Stimulated activated CD4-positive, alpha-beta T cell treated with anti-CD3 and anti-CD28 coated beads, Interleukin-1b, Interleukin-23, amount 100 ng/mL, for 48 hours (primary cell): ENCODE results near the gene FGF22.

ENCODE experiments used
- DNase-seq: peaks from one replicate; pipeline ENCODE4 v3.0.0-alpha.2; 2020

The FGF22 gene

GRCh38 chr19:644789-645188 is 5.1 kb downstream of the FGF22 start:
- no peak for DNase-seq

- DNase-seq, result no peak
Observed at GRCh38 chr19:645912-646778, 6.5 kb downstream of the FGF22 start.

- DNase-seq, result no peak
Observed at GRCh38 chr19:646779-647565, 7.3 kb downstream of the FGF22 start.

GRCh38 chr19:647566-648284 is 8.0 kb downstream of the FGF22 start:
- DNase-seq, result no peak

DNA sequence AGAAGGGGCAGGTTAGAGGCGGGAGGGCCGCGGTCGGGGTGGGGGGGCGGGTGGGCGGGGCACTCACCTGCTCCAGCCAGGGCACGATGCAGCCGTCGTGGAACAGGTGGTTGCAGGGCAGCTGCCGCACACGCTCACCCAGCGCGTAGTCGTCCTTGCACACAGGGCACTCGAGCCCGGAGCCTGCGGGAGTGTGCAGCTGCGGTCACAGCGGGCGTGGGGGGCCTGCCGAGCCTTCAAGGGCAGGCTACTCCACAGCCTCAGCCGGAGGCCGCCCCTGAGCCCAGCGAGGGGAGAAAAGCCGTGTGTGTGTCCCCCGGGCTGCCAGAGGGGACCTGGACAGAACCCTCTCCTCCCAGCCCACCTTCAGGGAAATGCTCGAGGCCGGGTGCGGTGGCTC is 8.6 kb downstream of the FGF22 start:
- no peak for DNase-seq

GRCh38 chr19:648904-649801 is 9.5 kb downstream of the FGF22 start:
- no peak for DNase-seq

DNA sequence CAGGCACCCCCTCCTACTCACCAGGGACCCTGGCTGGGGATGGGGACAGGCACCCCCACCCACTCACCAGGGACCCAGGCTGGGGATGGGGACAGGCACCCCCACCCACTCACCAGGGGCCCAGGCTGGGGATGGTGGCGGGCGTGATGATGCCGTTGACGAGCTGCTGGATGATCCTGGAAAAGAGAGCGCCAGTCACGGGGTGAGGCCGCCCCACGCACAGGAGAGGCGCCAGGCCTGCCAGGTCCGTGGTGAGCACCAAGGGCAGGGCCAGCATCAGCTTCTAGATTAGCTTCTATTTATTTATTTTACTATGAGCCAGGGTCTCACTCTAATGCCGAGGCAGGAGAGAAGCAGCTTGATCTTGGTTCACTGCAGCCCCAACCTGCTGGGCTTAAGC is 10.4 kb downstream of the FGF22 start:
- no peak for DNase-seq

- no peak for DNase-seq
Observed at GRCh38 chr19:651114-651818, 11.6 kb downstream of the FGF22 start.

DNA sequence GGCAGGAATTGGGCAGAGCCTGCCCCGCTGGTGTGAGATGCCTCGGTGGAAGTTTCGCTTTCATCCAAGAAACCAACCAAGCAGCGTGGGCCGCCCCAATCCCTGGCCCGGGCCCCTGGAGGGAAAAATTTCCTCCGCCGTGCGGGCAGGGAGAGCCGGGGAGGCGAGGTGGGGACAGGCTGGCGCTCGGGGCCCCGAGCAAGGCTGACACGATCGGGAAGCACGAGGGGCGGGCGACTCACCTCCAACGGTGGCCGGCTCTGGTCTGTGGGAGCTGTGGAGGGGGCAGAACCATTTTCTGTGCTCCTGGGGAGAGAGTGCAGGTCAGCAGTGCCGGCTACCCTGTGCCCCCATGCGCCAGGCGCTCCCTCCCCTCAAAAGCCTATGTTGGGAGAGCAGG is 12.3 kb downstream of the FGF22 start:
- no peak for DNase-seq

GRCh38 chr19:652467-653389 is 13.0 kb downstream of the FGF22 start:
- DNase-seq, result no peak

DNA sequence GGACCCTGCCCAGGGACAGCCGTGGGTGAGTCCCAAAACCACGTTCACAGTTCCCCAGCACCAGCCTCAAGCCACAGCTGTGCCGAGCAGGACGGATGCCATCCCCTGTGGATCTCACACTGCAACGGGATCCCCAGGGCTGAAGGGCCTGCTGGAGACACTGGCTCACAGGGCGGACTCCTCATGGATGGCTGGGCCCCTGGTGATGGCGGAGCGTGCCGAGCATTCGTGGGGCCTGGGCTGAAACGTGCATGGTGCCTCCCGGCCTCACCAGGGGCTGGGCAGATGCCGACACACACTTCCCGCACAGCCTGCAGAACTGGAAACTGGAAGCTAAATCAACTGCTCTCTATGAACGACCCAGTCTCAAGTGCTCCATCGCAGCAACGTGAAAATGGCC is 13.7 kb downstream of the FGF22 start:
- no peak for DNase-seq

DNA sequence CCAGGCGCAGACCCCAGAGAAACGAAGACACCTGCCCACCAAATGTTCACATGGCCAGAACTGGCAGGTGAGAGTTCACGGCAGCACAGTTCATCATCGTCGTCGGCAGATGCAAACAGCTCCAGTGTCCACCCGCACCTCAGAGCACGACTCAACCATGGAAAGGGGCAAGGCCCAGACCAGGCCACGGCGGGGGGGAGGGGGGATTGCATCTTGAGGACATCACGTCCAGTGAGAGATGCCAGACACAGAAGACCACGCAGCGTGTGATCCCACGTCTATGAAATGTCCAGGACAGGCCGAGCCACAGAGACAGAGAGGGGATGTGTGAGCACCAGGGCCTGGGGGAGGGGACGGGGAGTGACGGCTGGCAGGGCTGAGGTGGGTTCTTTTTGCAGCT is 16.0 kb downstream of the FGF22 start:
- no peak for DNase-seq

- no peak for DNase-seq
Observed at GRCh38 chr19:656751-657559, 17.3 kb downstream of the FGF22 start.

GRCh38 chr19:657611-658010 is 17.9 kb downstream of the FGF22 start:
- DNase-seq, result no peak

DNA sequence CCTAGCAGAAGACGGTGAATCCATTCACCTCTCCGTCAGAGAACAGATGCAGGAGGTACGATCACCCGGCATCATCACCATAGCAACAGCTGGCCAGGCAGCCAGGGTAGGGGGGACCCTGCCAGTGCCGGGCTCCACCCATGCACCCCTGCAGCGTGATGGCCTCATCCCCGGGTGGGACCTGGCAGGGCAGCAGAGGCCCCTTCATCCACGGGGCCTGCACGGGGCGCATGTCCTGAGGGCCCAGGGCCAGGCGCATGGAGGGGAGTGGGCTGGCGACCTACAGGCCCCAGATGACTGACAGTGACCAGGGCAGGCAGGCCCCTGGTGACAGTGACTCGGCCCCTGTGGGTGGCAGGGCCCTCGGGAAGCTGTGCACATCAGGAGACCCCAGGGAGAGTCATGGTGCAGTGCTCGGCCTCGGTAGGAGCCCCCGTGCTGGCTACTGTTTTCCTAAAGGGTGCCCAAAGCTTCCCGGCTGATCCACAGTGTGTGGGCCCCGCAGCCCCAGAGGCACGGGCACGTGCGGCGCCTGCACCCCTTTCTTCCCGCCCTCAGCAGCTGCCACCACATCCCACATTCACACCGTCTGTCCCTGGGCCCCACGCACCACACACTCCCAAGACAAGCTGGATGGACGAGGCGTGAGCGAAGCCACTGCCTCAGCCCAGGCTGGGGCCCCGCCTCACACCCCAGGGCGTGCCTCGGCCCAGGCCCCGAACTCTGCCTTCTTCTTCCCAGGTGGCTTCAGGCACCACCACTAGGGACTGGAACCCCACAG is 18.6 kb downstream of the FGF22 start:
- no peak for DNase-seq

- DNase-seq, result no peak
Observed at GRCh38 chr19:658916-659839, 19.5 kb downstream of the FGF22 start.

GRCh38 chr19:660793-661426 is 21.2 kb downstream of the FGF22 start:
- no peak for DNase-seq
